DMS114 treated with DMSO at 0.1 percent for 48 hours (cell line): ENCODE measurements around the gene ZNF385C.
"Not testable (repeated sequence)": the region's sequence is repeated elsewhere in the genome, so short reads cannot be mapped to it uniquely, and the experiment has no call there.

Source experiments
- DNase-seq: peaks from one replicate; lab custom pipeline; 2025; ENCODE audit not compliant: unreplicated experiment; lab: John Stamatoyannopoulos, UW

Gene ZNF385C

DNA sequence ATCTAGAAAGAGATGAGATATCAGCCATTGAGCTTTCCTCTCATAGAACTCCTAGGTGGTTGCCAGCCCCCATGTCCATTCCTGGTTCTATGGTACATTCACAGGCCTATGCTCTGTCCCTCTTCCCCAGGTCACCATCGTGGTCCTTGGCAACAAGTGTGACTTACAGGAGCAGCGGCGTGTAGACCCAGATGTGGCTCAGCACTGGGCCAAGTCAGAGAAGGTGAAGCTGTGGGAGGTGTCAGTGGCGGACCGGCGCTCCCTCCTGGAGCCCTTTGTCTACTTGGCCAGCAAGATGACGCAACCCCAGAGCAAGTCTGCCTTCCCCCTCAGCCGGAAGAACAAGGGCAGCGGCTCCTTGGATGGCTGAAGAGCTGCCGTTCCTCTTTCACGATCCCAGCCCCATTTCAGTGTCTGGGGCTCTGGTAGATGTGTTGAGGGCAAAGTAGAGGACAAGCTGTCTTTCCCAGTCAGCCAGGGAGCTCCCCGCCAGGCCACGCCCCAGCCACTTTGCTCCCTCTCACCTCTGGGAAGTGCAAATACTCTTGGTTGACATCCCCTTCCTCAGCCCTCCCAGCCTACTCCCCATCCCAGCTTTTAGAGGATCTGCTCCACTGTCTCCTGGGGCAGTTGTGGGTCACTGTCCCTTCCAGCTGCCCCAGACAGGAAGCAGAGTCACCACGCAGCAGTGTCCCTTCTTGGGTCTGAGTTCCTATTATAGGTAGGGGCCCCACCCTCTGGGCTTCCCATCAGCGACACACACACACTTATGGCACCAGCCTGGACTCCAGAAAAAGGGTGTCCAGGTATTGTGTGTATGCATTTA, 74.5 kb downstream of the ZNF385C start:
- DNase-seq = no peak

DNA sequence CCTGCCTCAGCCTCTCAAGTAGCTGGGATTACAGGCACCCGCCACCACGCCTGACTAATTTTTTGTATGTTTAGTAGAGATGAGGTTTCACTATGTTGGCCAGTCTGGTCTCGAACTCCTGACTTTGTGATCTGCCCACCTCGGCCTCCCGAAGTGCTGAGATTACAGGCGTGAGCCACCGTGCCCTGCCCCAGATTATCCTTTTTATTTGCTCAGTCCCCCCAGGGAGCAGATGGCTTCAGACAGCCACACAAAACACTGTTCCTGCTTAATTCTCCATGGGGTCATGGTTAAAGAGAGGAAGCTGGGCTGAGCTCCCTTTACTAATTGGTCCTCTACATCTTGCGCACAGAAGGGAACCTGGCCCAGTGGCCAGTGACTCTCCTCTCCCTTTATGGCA, 77.4 kb downstream of the ZNF385C start:
- DNase-seq = not testable (repeated sequence)

DNA sequence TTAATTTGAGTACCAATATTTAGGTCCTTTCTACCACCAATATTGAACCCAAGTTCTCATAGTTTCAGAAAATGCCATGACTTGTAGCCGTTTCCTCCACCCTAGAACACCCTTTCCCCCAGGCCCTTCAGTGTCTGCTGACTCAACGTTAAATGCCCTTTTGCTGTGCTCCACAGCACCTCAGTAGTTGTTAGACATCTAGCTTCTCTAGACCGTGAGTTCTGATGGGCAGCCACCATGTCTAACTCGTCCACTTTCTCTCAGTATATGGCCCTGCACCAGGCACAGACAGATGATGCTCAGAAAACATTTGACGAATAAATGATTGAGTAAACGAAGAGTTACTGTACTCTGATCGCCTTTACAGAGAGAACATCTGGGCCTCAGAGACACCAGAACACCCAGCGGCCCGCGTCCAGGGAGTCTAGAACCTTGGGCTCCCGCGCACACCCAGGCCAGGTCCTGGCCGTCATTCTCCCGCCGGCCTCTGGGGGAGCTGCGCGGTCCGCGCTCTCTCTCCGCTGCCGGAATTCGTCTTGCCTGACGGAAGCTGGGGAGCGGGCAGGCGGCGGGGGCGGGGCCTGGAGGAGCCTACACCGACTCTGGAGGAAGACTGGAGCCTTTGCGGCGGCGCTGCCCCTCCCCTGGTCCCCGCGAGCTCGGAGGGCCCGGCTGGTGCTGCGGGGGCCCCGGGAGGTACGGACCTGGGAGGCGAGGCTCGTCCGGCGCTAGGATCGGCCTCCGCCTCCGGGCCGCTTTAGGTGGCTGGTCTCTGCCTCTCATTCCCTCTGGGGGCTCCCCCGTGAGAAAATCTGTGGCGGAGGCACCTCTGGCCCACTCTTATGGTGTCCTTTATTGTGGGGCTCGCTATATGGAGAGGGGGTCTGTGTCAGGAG, 78.5 kb downstream of the ZNF385C start, which contains the start of gene NKIRAS2:
NKIRAS2 (plus strand) TSS at position 582 of the 896 bp plus-strand sequence. CDS start 1,488 bp downstream, outside the sequence.
- DNase-seq = peak; percentile 78

DNA sequence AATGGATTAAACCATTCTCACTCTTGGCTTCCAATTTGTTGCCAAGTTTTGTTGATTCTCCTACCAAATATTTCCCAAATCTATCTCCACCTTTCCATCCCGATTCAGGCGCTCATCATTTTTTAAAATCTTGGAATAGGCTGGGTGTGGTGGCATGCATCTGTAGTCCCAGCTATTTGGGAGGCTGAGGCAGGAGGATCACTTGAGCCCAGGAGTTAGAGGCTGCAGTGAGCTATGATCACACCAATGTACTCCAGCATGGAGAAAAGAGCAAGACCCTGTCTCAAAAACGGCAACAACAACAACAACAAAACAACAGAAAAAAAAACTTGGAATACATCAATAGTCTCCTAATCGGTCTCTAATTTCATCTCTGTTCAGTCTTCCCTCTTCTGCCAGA, 79.3 kb downstream of the ZNF385C start:
- DNase-seq = no peak

DNA sequence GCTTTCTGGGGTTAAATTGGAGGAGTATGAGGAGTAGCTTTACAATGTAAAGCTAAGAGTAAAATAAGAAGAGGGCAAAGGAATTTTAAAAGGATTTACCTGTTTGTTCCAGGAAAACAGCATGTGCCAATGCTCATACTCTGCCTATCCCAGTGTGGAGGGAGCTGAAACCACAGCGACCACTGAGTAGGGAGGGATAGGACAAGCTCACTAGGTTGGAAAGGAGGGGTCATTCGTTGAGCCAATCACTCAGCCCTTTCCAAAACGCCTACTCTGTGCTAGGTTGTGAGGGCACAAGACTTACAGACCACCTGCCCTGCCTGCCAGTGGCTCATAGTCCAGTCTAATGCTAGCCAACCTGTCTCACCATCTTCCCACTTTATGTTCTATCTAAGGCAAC, 79.9 kb downstream of the ZNF385C start:
- DNase-seq = no peak

DNA sequence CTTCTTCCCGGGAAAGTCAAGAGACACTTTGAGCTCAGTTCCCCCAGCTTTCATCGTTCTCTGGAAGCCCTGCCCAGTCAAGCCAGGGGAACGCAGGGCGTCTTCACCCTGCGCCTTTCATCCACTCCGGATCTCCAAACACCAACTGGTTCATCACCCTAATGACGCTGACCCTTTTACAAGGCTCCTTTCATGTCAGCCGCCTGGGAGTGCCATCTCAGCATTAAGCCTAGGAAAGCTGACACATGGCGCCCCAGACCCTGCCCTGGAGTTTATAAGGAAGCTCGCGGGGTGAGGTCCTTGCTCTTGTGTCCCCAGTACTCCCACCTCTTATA, 80.4 kb downstream of the ZNF385C start:
- DNase-seq = no peak

DNA sequence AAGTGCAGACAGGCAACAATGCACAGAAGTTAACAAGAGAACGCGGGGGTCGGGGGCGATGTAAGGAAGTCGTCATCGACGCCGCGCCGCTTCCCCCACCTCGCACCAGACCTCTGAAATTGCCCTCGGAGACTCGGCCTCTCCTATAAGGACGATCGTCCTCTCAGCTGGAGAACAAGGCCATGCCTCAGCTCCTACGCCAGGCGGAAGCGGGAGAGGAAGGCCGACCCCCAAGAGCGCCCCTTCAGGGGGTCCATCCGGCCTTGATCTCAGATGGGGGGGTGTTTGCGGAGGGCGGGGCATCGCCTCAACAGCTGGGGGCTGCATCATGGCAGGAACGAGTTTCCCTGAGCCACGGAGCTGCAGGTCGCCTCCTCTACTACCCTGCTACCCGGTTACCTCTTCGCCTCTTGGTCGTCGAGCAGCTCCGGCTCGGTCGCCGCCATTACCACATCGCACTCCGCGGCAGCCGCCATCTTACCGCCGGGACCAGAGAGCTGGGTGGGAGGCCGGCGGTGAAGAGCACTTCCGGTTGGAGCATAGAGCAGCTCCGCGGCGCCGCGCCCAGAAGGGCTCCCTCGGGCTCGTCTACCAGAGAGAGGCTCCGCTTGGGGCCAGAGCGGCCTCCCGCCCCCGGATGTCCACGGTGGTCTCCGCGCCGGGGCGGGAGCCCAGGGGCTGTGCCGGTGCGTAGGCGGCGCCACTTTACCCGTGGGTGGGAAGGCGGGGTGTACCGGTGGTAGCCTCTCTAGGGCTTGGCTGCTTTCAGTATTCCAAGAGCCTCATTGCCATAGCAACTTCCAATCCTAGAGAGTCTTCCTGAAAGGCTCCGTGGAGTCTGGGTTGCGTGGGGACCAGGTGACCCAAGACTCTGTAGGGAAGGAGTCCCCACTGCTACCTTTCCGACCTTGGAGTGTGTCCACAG, 81.1 kb downstream of the ZNF385C start, which contains the start of gene DNAJC7:
DNAJC7 (minus strand) TSS at position 499 of the 925 bp plus-strand sequence; CDS start at position 476, 23 bp downstream.
- DNase-seq = peak; percentile 86

DNA sequence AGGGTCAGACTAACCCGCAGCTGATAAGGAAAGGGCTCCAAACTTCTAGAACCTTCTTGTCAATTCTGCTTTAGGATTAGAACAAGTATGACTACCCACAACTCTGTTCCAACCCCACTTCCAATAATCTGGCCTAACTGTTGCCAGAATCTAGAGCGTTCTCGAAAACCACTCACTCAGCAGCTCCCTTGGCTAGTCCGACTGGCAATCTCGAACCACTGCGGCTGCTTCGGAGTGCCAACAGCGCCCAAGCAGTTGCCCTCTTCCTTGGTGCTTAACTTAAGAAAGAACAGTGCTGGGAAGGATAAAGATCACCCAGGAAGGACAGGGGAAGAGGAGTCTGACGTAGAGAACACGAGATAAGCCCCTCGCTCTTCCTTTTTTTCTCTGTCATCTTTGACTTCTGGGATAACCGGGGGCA, 81.9 kb downstream of the ZNF385C start:
- peak; percentile 14 for DNase-seq

DNA sequence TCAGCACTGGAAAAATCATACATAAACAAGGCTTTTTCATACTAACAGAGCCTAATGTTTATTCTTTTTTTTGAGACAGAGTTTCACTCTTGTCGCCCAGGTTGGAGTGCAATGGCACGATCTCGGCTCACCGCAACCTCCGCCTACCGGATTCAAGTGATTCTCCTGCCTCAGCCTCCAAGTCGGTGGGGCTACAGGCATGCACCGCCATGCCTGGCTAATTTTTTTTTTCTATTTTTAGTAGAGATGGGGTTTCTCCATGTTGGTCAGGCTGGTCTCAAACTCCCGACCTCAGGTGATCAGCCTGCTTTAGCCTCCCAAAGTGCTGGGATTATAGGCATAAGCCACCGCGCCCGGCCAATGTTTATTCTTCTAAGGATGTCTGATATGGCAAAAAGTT, 84.5 kb downstream of the ZNF385C start:
- not testable (repeated sequence) for DNase-seq

DNA sequence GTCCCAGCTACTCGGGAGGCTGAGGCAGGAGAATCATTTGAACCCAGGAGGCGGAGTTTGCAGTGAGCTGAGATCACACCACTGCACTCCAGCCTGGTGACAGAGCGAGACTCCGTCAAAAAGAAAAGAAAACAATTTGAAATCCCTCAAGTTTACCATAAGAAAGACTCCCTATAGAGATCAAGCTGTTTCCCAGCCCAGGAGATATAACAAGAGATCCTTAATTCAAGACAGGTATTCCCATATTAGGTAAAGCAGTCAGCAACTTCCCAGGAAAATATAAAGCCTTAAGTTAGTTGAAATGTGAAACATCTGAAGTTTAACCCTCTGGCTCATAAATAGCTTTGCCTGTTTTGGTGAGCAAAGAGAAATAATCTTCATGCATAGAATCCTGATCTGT, 85.9 kb downstream of the ZNF385C start:
- not testable (repeated sequence) for DNase-seq

DNA sequence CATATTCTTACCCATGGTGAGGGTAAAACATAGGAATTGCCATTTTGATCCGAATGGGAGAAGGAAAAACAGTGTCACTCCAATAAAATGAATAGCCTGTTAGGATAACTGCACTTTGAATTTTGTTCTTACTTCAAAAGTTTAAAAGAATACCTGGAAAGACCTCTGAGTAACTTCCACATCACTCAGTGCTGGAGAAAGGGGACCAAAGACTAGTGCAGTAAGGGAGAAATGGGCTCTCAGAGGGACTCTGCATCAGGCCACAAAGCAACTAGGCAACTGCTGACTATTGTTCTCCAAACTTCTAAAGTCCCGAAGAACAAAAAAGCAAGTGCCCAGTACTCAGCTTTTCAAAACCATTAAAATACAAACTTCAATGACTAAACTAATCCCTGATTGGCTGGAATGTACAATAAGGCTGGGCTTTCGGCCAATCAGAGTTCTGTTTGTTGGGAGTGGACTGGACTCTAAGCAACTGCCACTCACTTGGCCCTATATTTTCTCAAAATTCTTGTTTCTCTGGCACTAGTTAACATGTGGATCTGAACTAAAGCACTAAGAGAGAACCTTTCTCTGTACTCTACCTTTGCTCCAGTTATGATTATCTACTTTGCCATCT, 87.3 kb downstream of the ZNF385C start:
- DNase-seq = no peak

DNA sequence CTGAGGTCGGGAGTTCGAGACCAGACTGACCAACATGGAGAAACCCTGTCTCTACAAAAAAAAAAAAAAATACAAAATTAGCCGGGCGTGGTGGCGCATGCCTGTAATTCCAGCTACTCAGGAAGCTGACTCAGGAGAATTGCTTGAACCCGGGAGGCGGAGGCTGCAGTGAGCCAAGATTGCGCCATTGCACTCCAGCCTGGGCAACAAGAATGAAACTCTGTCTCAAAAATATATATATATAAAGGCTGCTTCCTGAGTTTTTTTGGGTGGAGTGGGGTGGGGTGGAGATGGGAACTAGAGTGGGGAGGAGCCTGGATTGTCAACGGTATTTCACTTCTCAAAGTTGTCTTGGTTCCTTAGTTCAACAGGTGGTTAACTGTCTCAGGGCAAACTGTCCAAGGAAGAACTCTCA, 88.0 kb downstream of the ZNF385C start:
- not testable (repeated sequence) for DNase-seq

DNA sequence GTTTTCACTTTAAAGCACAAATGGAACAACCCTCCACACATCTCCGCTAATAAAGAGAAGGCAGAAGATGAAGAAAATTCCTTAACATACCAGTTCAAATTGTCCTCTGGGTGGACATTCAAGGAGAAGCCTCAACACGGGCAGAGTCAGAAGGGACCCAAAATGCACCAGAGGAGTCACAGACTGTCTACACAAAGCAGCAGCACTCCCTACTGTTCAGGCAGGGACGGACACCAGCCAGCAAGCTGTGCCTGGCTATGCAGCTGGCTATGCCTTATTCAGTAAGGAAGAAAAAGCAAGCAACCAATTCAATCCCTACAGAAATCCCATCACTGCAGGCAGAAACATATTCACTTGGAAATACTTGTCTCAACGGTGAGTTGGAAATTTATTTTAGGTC, 89.1 kb downstream of the ZNF385C start:
- no peak for DNase-seq

DNA sequence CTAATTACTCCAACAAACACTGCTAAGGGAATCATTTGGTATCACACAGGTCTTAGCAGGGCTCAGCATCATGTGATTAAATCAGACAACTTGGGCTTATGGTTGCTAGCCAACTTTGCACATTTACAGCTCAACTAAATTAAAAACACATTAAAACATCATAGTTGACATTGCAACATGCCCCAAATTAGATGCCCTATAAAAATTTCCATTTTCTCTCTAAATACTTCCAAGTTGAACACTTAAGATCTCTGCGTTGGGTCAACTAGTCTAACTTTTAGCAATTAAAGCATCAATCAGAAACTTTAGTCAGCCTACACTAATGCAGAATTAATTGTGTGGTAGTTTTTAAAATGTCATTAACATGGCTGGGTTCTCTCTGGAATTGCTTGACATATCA, 93.1 kb downstream of the ZNF385C start:
- DNase-seq = no peak

DNA sequence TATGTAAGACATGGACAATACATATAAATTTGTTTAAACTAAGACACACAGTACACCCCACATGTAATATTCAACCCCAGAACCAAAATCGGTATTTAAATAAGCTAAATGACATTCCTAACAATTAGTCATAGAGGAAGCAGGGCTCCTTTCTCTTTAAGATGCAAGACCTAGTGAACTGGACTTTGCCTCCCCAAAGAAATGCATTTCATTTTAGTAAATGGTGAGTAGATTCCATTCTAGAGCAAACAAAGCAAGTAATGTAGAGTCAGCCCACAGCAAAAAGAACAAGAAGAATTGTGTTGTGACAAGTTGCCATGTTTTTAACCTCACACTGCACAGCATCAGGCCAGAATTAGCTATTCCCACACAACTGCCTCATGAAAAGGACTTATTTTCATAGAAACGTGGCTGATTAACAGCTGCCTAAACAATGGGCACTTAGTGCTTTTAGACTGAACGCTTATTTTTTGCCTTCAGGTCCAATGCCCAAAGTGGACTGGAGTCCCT, 95.4 kb downstream of the ZNF385C start:
- no peak for DNase-seq

DNA sequence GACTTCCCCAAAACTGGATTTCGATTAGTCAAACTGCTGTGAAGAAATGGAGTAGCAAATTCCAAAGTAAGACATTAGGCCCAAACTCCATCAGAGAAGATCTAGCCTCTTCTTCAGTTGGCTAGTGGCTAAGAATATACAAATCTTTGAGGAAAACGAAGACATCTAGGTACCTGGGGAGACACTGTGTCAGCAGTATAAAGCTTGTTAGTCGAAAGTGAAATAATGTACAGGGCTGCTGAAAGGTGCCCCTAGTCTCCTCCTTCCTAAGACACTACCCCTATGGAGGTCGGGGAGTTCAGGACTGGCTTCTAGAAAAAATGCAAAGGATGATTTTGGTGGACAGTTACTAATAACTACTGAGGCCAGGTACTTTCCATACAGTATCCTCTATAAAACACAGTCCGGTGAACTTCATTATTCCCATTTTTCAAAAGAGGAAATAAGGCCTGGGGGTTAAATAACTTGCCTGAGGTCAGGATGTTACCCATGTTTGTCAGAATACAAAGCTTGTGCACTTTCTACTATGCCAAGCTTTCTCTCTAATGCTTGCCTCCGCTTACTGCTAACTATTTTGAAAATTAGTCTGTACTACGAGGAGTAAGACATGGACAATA, 96.0 kb downstream of the ZNF385C start:
- DNase-seq = no peak

DNA sequence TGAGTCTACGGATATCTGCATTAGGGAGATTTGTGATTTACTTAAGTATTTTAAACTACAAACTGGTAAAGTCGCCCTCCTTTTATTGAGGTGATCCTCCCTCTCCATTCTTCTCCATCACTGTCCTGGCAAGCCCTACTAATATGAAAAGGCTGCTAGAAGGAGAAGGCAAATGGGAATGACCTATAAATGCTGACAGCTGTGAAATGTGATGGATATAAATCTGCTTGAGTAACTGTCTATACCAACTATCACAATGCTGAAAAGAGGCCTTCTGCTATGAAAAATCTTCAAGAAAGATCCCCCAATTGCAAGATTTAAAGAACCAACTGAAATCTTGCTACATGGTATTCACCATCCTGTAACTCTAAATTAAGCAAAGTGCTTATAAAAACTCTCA, 96.5 kb downstream of the ZNF385C start:
- DNase-seq = no peak

DNA sequence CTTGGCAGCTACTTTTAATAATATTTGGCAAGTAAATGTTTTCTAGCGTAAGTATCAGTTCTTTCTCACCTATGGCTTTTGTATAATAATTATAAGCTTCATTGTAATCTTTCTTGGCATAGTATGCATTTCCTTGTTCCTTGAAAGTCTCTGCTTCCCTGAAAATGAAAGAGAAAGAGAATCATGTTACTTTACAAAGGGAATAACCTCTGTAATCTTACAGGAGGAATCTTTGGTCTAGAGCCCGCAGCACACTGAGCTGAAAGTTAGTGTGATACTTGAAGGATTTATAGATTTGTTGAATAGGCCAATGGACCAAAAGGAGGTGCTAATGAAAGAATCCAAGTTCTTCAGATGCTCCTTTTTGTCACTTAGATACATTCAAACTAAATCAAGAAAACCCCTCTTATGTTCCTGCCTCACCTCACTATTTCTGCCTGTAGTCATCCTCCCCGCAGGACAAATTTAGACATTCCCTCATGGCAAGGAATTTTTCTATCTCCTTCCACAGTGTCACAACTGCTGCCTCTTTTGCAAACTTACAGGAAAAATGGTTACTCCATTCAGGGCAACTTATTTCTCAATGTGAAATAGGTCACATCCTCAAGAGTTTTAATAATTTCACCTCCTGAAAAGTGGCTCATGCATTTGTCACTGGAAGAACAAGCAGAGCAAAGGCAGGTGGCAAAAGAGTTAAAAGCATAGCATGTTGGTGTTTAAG, 97.7 kb downstream of the ZNF385C start:
- DNase-seq = no peak

DNA sequence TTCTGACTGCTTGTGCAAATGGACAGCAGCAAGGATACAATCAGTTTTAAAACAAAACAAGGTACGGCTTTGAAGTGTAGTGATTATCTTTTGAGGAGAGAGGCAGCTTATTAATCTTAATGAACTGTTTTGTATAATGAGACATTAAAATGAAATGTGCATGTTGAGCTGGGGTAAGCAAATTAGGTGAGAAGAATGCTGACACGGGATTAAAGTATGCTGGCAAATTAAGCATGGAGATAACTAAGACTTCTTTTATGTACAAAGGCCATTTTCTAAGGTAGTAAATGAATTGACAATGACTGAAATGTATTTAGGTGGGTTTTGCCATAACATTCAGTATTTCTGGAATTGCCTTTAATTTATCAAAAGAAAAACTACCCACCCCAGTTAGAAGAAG, 99.8 kb downstream of the ZNF385C start:
- DNase-seq = no peak
